ENCODE results near the gene NUDT14. TPM values are rescaled to one million over a fixed set of nuclear protein-coding genes. Genes with fewer than 3 reads are reported as not detected.

Gene NUDT14
- total and polyA plus RNA-seq, 12 donors = 15.1 to 33.9 (median 29.6) TPM

DNA sequence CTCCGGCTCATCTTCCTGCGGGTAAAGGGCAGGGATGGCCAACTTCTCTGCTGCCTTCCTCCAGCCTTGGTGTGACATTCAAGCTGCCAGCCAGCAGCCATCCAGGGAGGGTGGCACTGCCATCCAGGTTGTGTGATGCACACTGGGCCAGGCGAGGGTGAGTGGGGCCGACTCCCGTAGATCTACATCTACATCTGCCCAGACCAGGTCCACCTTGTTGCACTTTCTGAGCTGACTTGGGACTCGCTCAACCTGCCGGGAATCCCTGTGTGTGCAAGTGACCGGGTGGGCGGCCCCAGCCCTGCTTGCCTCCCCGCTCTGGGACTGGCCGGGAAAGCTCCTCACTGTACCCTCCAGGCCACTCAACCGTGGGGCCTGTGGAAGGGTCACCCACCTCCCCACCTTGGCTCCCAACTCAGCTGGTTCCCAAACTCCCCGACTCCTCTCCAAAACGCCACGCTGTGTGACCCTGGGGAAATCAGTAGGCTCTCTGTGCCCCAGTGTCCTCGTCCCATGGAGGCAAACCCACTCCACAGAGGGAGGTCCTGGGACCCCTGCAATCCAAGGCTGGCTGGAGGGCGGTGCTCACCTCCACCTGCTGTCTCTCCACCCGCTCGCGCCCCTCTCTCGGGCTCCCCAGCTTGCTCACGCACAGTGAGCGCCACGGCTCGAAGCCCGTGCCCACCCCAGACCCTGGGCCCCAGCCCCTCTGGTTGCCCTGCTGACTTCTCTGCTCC is 27.2 kb downstream of the NUDT14 start:
- ATAC-seq (peak in 1 of 8 donors; percentile 2), DNase-seq (peak in 1 of 2 donors; percentile 18)
- 81 to 85% methylated on average over 26 of the region's 26 CpGs for WGBS, 2 donors
- no peaks in the 10 kb centered on the region for H3K27me3 ChIP-seq
- H3K36me3 ChIP-seq = peaks cover 0 to 33% (median 0%) of the 10 kb centered on the region in 9 donors
- H3K4me3 ChIP-seq = no peak overlapping the region
- H3K27ac ChIP-seq = peak overlapping the region; percentile 8 to 89 (median 80)
- H3K4me1 ChIP-seq = peaks cover 9 to 41% (median 30%) of the 10 kb centered on the region in 9 donors
- H3K9me3 ChIP-seq = no peaks in the 10 kb centered on the region
- TF ChIP-seq, protein P1, sequence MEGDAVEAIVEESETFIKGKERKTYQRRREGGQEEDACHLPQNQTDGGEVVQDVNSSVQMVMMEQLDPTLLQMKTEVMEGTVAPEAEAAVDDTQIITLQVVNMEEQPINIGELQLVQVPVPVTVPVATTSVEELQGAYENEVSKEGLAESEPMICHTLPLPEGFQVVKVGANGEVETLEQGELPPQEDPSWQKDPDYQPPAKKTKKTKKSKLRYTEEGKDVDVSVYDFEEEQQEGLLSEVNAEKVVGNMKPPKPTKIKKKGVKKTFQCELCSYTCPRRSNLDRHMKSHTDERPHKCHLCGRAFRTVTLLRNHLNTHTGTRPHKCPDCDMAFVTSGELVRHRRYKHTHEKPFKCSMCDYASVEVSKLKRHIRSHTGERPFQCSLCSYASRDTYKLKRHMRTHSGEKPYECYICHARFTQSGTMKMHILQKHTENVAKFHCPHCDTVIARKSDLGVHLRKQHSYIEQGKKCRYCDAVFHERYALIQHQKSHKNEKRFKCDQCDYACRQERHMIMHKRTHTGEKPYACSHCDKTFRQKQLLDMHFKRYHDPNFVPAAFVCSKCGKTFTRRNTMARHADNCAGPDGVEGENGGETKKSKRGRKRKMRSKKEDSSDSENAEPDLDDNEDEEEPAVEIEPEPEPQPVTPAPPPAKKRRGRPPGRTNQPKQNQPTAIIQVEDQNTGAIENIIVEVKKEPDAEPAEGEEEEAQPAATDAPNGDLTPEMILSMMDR (IDR thresholded peaks at IDR 0.05) = no peak
- intact Hi-C loops (cut with DNase I) = loop anchor here in 3 of 10 donors (5.0 kb wide), 2 partner anchors 43 to 62 kb away; no protein-coding TSS in a partner anchor

DNA sequence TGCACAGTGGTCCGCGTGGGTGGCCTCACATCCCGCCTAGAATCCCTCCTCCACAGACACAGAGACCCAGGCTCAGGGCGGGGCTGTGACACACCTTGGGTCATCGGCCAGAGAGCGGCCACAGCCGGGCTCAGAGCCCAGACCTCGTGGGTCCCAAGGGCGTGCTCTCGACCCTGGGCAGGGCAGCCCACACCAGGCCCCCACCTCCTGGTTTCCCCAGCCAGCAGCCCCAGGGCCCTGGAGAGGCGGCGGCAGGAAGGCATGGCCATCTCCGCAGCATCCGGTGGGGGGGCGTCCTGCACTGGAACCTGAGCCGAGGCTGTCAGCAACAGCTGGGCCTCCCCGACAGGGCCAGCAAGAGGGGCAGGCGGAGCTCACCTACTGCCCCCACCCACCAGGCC is 27.8 kb downstream of the NUDT14 start:
- peak; percentile 68 to 77 for DNase-seq
- no peak overlapping the region for H3K4me3 ChIP-seq
- H3K36me3 ChIP-seq = peaks cover 0 to 38% (median 0%) of the 10 kb centered on the region in 9 donors
- peak; percentile 63 to 91 (median 82) for ATAC-seq
- TF ChIP-seq, protein P1 (IDR thresholded peaks at IDR 0.05) = no peak
- WGBS, 2 donors = 41 to 61% methylated on average over 16 to 18 of the region's 18 CpGs
- H3K27ac ChIP-seq = peak overlapping the region; percentile 8 to 89 (median 80)
- intact Hi-C loops (cut with DNase I) = loop anchor here in 3 of 10 donors (5.0 kb wide), 2 partner anchors 44 to 61 kb away; no protein-coding TSS in a partner anchor
- no peaks in the 10 kb centered on the region for H3K27me3 ChIP-seq
- H3K4me1 ChIP-seq = peaks cover 9 to 41% (median 30%) of the 10 kb centered on the region in 9 donors
- no peaks in the 10 kb centered on the region for H3K9me3 ChIP-seq

DNA sequence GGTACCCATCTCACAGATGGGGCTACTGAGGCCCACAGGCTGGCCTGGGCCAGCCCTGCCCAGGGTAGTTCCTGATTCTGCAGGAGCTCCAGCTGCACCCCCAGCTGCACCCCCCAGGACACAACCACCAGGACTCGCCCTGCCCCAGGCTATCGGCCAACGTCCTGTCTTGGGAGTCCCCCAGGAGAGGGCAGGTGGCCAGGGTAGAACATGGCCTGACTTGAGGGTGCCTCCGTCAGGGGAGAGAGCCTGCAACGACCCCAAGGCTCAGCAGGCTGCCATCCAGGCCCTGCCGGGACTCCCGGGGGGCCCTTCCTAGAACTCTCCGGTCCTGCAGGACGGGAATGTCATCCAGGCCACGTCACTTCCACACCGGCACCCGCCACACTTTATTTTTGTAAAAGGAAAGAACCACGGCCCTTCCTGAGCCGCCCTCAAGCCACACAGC is 28.3 kb downstream of the NUDT14 start:
- 39 to 58% methylated on average over 14 of the region's 14 CpGs for WGBS, 2 donors
- H3K4me3 ChIP-seq = peak overlapping the region in 3 of 10 donors; percentile 4 to 17 (median 7)
- ATAC-seq = peak; percentile 15 to 79 (median 68)
- peak; percentile 44 to 58 for DNase-seq
- TF ChIP-seq, protein P1 (IDR thresholded peaks at IDR 0.05) = no peak
- H3K9me3 ChIP-seq = no peaks in the 10 kb centered on the region
- peaks cover 0 to 44% (median 3%) of the 10 kb centered on the region in 9 donors for H3K36me3 ChIP-seq
- H3K4me1 ChIP-seq = peaks cover 9 to 41% (median 30%) of the 10 kb centered on the region in 9 donors
- H3K27ac ChIP-seq = peak overlapping the region; percentile 56 to 89 (median 80)
- no peaks in the 10 kb centered on the region for H3K27me3 ChIP-seq
- intact Hi-C loops (cut with DNase I) = loop anchor here in 3 of 10 donors (5.0 kb wide), 2 partner anchors 44 to 61 kb away; no protein-coding TSS in a partner anchor
